Testis (tissue), 3 donors: Measurements from ENCODE around the gene GSG1L. TPM values are rescaled to one million over a fixed set of nuclear protein-coding genes. Genes with fewer than 3 reads are reported as not detected.

ENCODE experiments used
- DNase-seq: peaks from one replicate; pipeline ENCODE4 v3.0.0-alpha.2; 2019
- H3K27ac ChIP-seq, 2 donors: fragments of 200-600 bp; sonication (generic); one replicate each; pipeline ENCODE4 v1.5.1; 2019
- H3K27me3 ChIP-seq: fragments of 200-600 bp; sonication (generic); one replicate; pipeline ENCODE4 v1.5.1; 2019
- H3K36me3 ChIP-seq: fragments of 200-600 bp; sonication (generic); one replicate; pipeline ENCODE4 v1.5.1; 2017; ENCODE audit warnings: low read depth; ENCODE audit errors: missing control alignments
- H3K4me1 ChIP-seq: fragments of 200-600 bp; sonication (generic); one replicate; pipeline ENCODE4 v1.5.1; 2019
- H3K4me3 ChIP-seq, 2 donors: fragments of 200-600 bp; sonication (generic); one replicate each; pipeline ENCODE4 v1.5.1; 2017 to 2019
- H3K9me3 ChIP-seq: fragments of 200-600 bp; sonication (generic); one replicate; pipeline ENCODE4 v1.5.1; 2017
- CTCF ChIP-seq, 3 experiments: fragments of 450-650 bp in 2 of 3; fragments of 200-600 bp in 1 of 3; sonication (generic) in 1 of 3; IDR thresholded peaks; one replicate each; pipeline ENCODE4 v1.5.1; 2016 to 2019; ENCODE audit warnings: antibody characterized with exemption in 3 of 3, mild to moderate bottlenecking in 2 of 3, moderate library complexity in 1 of 3
- POLR2A ChIP-seq: fragments of 450-650 bp; IDR thresholded peaks from one replicate; pipeline ENCODE4 v1.6.1; 2017; ENCODE audit warnings: antibody characterized with exemption, mild to moderate bottlenecking, moderate library complexity
- WGBS, 2 donors: methylation state at CpG; one replicate each; pipeline ENCODE4 v1.1.5; 2018; 5-methylcytosine and 5-hydroxymethylcytosine counted together
- intact Hi-C: fragments of 100-400 bp; cut with DNase I; formaldehyde crosslinking; loops from one replicate; pipeline ENCODE4 v1.15.1; 2023; ENCODE audit warnings: low total_unique reads
- polyA plus RNA-seq: library from polyadenylated mRNA; stranded (reverse); fragments of 350-450 nt; fragmentation: Illumina TruSeq; extraction: RNeasy Lipid Tissue Mini Kit (QIAGEN cat#74804); gene quantifications from one replicate; pipeline ENCODE4 v1.2.3, GENCODE V29; 2014; ENCODE audit warnings: low read depth, low replicate concordance; ENCODE audit not compliant: insufficient read depth
- total RNA-seq, 2 donors: library from RNA; depleted of rRNA; stranded (reverse); fragments of >200 nt; gene quantifications; one replicate each; pipeline ENCODE4 v1.2.3, GENCODE V29; 2016

The GSG1L gene
- total and polyA plus RNA-seq, 3 donors from 2014 or later, result 1.1 to 2.8 (median 1.9) TPM

GRCh38 chr16:28100810-28101532 lies 37.5 kb upstream of the GSG1L start:
- 94% methylated on average over 10 to 13 of the region's 14 CpGs for WGBS, 2 donors
- DNase-seq, result no peak
- no peaks in the 10 kb centered on the region for H3K36me3 ChIP-seq

GRCh38 chr16:28098959-28099945 lies 35.7 kb upstream of the GSG1L start:
- WGBS, 2 donors, result 88 to 92% methylated on average over 16 to 17 of the region's 20 CpGs
- no peak overlapping the region for H3K27ac ChIP-seq
- intact Hi-C loops, result no loop called here
- H3K36me3 ChIP-seq, result no peaks in the 10 kb centered on the region
- no peaks in the 10 kb centered on the region for H3K9me3 ChIP-seq
- no peak for TF ChIP-seq CTCF (IDR thresholded peaks at IDR 0.05)
- TF ChIP-seq POLR2A, result no peak
- H3K4me3 ChIP-seq, result no peak overlapping the region
- no peaks in the 10 kb centered on the region for H3K27me3 ChIP-seq
- DNase-seq, result no peak
- H3K4me1 ChIP-seq, result no peaks in the 10 kb centered on the region

More at GRCh38 chr16:28100810-28101532, 37.5 kb upstream of the GSG1L start:
- no peak overlapping the region for H3K27ac ChIP-seq
- intact Hi-C loops, result no loop called here
- no peaks in the 10 kb centered on the region for H3K9me3 ChIP-seq
- no peaks in the 10 kb centered on the region for H3K27me3 ChIP-seq
- no peak for TF ChIP-seq POLR2A
- TF ChIP-seq CTCF (IDR thresholded peaks at IDR 0.05), result no peak
- no peak overlapping the region for H3K4me3 ChIP-seq
- H3K4me1 ChIP-seq, result no peaks in the 10 kb centered on the region

DNA sequence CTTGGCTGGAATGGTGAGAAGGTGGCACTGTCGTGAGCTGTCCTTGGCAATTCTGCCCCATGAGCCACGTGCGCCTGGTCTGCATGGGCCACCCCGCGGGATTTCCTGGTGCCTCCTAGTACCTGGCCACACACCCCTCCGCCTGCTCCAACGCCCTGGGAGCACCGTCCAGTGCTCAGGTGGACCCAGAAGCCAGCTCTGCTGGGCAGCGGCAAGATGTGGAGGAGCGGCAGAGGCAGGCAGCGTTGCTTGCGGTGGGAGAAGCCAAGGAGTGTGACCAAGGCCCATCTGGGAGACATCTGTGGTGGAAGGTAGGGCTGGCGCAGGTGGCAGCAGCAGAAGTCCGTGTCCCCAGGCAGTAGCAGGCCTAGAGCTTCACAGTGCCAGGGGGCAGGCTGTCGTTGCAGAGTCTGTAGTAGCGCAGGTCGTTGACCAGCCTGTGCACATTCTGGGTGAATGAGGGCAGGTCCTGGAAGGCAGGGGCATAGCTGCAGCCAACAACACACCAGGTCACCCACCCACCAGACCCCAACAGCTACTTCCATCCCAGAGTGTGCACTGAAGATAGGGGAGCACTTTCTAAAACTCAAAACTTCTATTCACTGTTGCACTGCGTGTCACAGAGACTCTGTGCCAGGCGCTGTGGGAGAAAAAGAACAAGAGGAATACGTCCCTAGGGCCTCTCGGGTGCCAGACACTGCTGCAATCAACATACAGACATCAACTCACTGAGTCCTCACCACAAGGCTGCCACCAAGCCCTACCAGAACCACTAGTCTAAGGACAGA lies 34.9 kb upstream of the GSG1L start:
- 91 to 92% methylated on average over 13 to 19 of the region's 21 CpGs for WGBS, 2 donors
- no peaks in the 10 kb centered on the region for H3K36me3 ChIP-seq
- no peaks in the 10 kb centered on the region for H3K9me3 ChIP-seq
- H3K27me3 ChIP-seq, result no peaks in the 10 kb centered on the region
- H3K4me1 ChIP-seq, result no peaks in the 10 kb centered on the region
- no peak for DNase-seq
- H3K4me3 ChIP-seq, result no peak overlapping the region
- no peak overlapping the region for H3K27ac ChIP-seq
- intact Hi-C loops, result no loop called here
- TF ChIP-seq POLR2A (no peak), CTCF (IDR thresholded peaks at IDR 0.05) (no peak)

DNA sequence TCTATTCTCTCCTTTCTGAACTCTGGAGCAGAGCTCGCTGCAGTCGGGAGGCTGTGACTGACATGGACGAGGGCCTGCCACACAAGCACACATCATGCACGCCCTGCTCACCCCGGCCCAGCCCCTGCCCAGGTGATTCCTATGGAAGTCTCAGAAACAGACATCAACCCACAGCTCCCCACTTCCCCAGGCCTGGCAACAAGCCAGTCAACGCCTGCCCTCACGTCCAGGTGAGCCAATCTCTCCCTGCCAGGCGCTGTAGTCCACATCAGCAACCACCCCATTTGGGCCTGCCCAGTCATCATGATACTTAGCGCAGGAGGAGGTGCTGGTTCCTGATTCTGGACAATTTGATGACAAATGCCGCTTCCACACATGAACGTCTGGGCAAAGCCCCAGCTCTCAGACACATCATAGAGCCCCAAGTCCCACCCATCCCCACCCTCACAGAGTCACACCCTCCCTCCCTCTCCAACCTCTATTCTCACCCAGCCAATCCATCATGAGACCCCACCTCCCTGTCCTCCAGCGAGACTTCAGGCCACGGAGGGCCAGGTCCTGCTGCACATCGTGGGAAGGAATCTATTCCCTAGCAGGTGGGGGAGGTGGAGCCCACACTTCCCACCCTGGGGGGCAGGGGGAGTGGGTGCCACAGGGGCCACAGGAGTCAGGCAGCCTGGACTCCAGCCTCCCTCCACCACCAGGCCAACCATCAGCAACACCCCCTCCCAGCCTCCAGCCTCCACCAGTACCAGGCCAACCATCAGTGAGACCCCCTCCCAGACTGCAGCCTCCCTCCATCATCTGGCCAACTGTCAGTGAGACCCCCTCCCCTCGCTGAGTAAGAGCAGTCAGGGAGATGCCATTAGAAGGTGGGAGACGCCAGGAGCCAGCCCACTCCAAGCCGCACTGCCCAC lies 33.7 kb upstream of the GSG1L start:
- no peak for DNase-seq
- Histone ChIP-seq H3K4me3 (no peak overlapping the region), H3K9me3 (no peaks in the 10 kb centered on the region), H3K4me1 (no peaks in the 10 kb centered on the region), H3K27me3 (no peaks in the 10 kb centered on the region), H3K27ac (no peak overlapping the region), H3K36me3 (no peaks in the 10 kb centered on the region)
- TF ChIP-seq POLR2A (no peak), CTCF (IDR thresholded peaks at IDR 0.05) (no peak)
- intact Hi-C loops, result no loop called here
- WGBS, 2 donors, result 84 to 89% methylated on average over 16 to 17 of the region's 17 CpGs
